Upper lobe of left lung (tissue), 4 donors: ENCODE results near the gene SYCP2L.
"Not testable (repeated sequence)": the region's sequence is repeated elsewhere in the genome, so short reads cannot be mapped to it uniquely, and the experiment has no call there.

Experiments
- EP300 ChIP-seq, 4 donors: sonication (generic); formaldehyde crosslinking; IDR thresholded peaks; one replicate each; pipeline ENCODE4 v1.5.1; 2017; ENCODE audit warnings: antibody characterized with exemption in 4 of 4, control low read depth in 2 of 4
- POLR2A ChIP-seq, 4 donors: fragments of 450-650 bp; IDR thresholded peaks; one replicate each; pipeline ENCODE4 v1.5.1; 2016 to 2017; ENCODE audit warnings: antibody characterized with exemption in 4 of 4, mild to moderate bottlenecking in 2 of 4
- POLR2AphosphoS5 ChIP-seq, 2 donors: sonication (generic); formaldehyde crosslinking; IDR thresholded peaks; one replicate each; pipeline ENCODE4 v1.5.1; 2017; ENCODE audit warnings: antibody characterized with exemption in 2 of 2
- TF ChIP-seq, protein P1 (sequence below), 6 experiments: fragments of 450-650 bp in 4 of 6; fragments of 200-600 bp in 2 of 6; sonication (generic) in 2 of 6; IDR thresholded peaks; one replicate each; pipeline ENCODE4 v1.5.1; 2016 to 2019; ENCODE audit warnings: antibody characterized with exemption in 6 of 6

DNA sequence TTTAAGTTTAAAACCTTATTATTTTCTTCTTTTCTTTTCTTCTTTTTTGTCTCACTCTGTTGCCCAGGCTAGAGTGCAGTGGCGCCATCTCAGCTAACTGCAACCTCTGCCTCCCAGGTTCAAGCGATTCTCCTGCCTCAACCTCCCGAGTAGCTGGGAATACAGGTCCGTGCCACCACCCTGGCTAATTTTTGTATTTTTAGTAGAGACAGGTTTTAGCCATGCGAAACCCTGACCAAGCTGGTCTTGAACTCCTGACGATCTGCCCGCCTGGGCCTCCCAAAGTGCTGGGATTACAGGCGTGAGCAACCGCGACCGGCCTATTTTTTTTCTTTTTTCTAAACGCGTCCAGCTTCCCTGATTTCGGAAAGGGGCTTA, 4.6 kb upstream of the SYCP2L start:
- TF ChIP-seq, protein P1, sequence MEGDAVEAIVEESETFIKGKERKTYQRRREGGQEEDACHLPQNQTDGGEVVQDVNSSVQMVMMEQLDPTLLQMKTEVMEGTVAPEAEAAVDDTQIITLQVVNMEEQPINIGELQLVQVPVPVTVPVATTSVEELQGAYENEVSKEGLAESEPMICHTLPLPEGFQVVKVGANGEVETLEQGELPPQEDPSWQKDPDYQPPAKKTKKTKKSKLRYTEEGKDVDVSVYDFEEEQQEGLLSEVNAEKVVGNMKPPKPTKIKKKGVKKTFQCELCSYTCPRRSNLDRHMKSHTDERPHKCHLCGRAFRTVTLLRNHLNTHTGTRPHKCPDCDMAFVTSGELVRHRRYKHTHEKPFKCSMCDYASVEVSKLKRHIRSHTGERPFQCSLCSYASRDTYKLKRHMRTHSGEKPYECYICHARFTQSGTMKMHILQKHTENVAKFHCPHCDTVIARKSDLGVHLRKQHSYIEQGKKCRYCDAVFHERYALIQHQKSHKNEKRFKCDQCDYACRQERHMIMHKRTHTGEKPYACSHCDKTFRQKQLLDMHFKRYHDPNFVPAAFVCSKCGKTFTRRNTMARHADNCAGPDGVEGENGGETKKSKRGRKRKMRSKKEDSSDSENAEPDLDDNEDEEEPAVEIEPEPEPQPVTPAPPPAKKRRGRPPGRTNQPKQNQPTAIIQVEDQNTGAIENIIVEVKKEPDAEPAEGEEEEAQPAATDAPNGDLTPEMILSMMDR (IDR thresholded peaks at IDR 0.05), result not testable (repeated sequence)
- not testable (repeated sequence) for TF ChIP-seq POLR2A, EP300, POLR2AphosphoS5 (IDR thresholded peaks at IDR 0.05)
